OCI-LY7 (cell line): ENCODE data around the gene FRMD5. TPM values are rescaled to one million over a fixed set of nuclear protein-coding genes. Genes with fewer than 3 reads are reported as not detected.

ENCODE experiments used
- BruUV-seq: library from RNA; stranded (reverse); fragments of 400-500 nt; replicated peaks from 2 replicates; lab custom pipeline; 2021; lab: Mats Ljungman, UMichigan
- CTCF ChIA-PET: fragments of 300-600 bp; sonication (Branson Sonifier 250); formaldehyde crosslinking; loops from one replicate; lab custom pipeline; 2022; ENCODE audit warnings: antibody characterized with exemption; ENCODE audit not compliant: unreplicated experiment; lab: Charles Lee
- POLR2A ChIA-PET: fragments of 300-600 bp; sonication (Branson Sonifier 250); formaldehyde crosslinking; loops from one replicate; lab custom pipeline; 2022; ENCODE audit warnings: antibody characterized with exemption; lab: Charles Lee
- DNase-seq: peaks from one replicate; pipeline ENCODE4 v3.0.0-alpha.2; 2015; ENCODE audit warnings: low spot score
- H2AFZ ChIP-seq: fragments of 200-600 bp; sonication (generic), shearing (Covaris generic); 2 replicates; pipeline ENCODE4 v1.6.1; 2014; ENCODE audit warnings: mild to moderate bottlenecking, antibody characterized with exemption, low read length, moderate library complexity
- H3K27ac ChIP-seq: fragments of 200-600 bp; sonication (generic); 2 replicates; pipeline ENCODE4 v1.5.1; 2014; ENCODE audit warnings: mixed run types, low read depth, mild to moderate bottlenecking, moderate library complexity, low read length, inconsistent platforms; ENCODE audit not compliant: poor library complexity, severe bottlenecking
- H3K36me3 ChIP-seq: fragments of 200-600 bp; sonication (generic); 2 replicates; pipeline ENCODE4 v1.6.1; 2014; ENCODE audit warnings: mild to moderate bottlenecking, antibody characterized with exemption, low read length, moderate library complexity, mixed read lengths; ENCODE audit not compliant: insufficient read depth
- H3K4me1 ChIP-seq: fragments of 200-600 bp; sonication (generic); 2 replicates; pipeline ENCODE4 v1.5.1; 2014; ENCODE audit warnings: mild to moderate bottlenecking, low read length; ENCODE audit not compliant: insufficient read depth, poor library complexity, severe bottlenecking
- H3K4me2 ChIP-seq: fragments of 200-600 bp; sonication (generic); 2 replicates; pipeline ENCODE4 v1.6.1; 2014; ENCODE audit warnings: mild to moderate bottlenecking, low read length
- H3K4me3 ChIP-seq: fragments of 200-600 bp; sonication (generic); 2 replicates; pipeline ENCODE4 v1.5.1; 2014; ENCODE audit warnings: mild to moderate bottlenecking, low read depth, low read length; ENCODE audit not compliant: poor library complexity, severe bottlenecking
- H3K79me2 ChIP-seq: fragments of 200-600 bp; sonication (generic); 2 replicates; pipeline ENCODE4 v1.6.1; 2016; ENCODE audit warnings: low read depth, mild to moderate bottlenecking, low read length, moderate library complexity, mixed read lengths; ENCODE audit not compliant: insufficient read depth
- H3K9me2 ChIP-seq: fragments of 200-600 bp; sonication (generic); 2 replicates; pipeline ENCODE4 v1.6.1; 2016; ENCODE audit warnings: mild to moderate bottlenecking, low read length, mixed read lengths; ENCODE audit not compliant: insufficient read depth
- H3K9me3 ChIP-seq: fragments of 200-600 bp; sonication (generic); 2 replicates; pipeline ENCODE4 v1.6.1; 2014; ENCODE audit warnings: mild to moderate bottlenecking, mixed run types, low read length, mixed read lengths
- H4K20me1 ChIP-seq: fragments of 200-600 bp; sonication (generic); 2 replicates; pipeline ENCODE4 v1.6.1; 2014; ENCODE audit warnings: mild to moderate bottlenecking, antibody characterized with exemption, low read length, moderate library complexity, mixed read lengths; ENCODE audit not compliant: insufficient read depth
- CTCF ChIP-seq: fragments of 200-600 bp; sonication (generic); conservative IDR thresholded peaks from 2 replicates; pipeline ENCODE4 v1.5.1; 2014; ENCODE audit warnings: mild to moderate bottlenecking, antibody characterized with exemption, low read length, moderate library complexity, mixed read lengths
- EZH2phosphoT487 ChIP-seq: fragments of 200-600 bp; sonication (generic); IDR thresholded peaks from 2 replicates; pipeline ENCODE4 v1.6.1; 2018; ENCODE audit warnings: low read depth, borderline replicate concordance, mild to moderate bottlenecking, mixed run types, antibody characterized with exemption, low read length, moderate library complexity, mixed read lengths
- intact Hi-C: fragments of 100-400 bp; cut with micrococcal nuclease; formaldehyde crosslinking; loops from one replicate; pipeline ENCODE4 v1.10.0; 2022; ENCODE audit not compliant: unreplicated experiment
- total RNA-seq, 2 experiments: library from RNA; depleted of rRNA in 1 of 2; stranded (reverse); fragments of >200 nt in 1 of 2; shearing (Covaris generic) in 1 of 2; gene quantifications; 2 replicates each; pipeline ENCODE4 v1.2.3, GENCODE V29; 2014 to 2022

The FRMD5 gene
- total RNA-seq, 2 experiments from 2014 or later = not detected

- no TSS peak for BruUV-seq
- H3K4me1 ChIP-seq = peaks cover 12% of the 10 kb centered on the region
- no peak overlapping the region for H2AFZ ChIP-seq
- TF ChIP-seq EZH2phosphoT487 (no peak), CTCF (no peak)
- H3K4me2 ChIP-seq = no peak overlapping the region
- intact Hi-C loops = no loop called here
- no peaks in the 10 kb centered on the region for H4K20me1 ChIP-seq
- no peak overlapping the region for H3K27ac ChIP-seq
- no peaks in the 10 kb centered on the region for H3K9me3 ChIP-seq
- H3K36me3 ChIP-seq = no peaks in the 10 kb centered on the region
- CTCF ChIA-PET = no interaction called here
- no peak overlapping the region for H3K4me3 ChIP-seq
- H3K79me2 ChIP-seq = no peaks in the 10 kb centered on the region
- H3K9me2 ChIP-seq = no peaks in the 10 kb centered on the region
- no peak for DNase-seq
- POLR2A ChIA-PET = interaction anchor here (0.7 kb wide), 1 partner anchor 188 kb away, joined by 3 read pairs; no protein-coding TSS in a partner anchor
Observed at GRCh38 chr15:44125879-44126278, 69.2 kb downstream of the FRMD5 start.

GRCh38 chr15:44102675-44103254 is 92.3 kb downstream of the FRMD5 start:
- Histone ChIP-seq H2AFZ (no peak overlapping the region), H3K4me1 (no peaks in the 10 kb centered on the region), H4K20me1 (no peaks in the 10 kb centered on the region), H3K9me2 (no peaks in the 10 kb centered on the region), H3K4me2 (no peak overlapping the region), H3K9me3 (no peaks in the 10 kb centered on the region), H3K4me3 (no peak overlapping the region), H3K27ac (no peak overlapping the region), H3K36me3 (no peaks in the 10 kb centered on the region), H3K79me2 (no peaks in the 10 kb centered on the region)
- BruUV-seq = no TSS peak
- ChIA-PET CTCF (no interaction called here), POLR2A (interaction anchor here (0.7 kb wide), 1 partner anchor 129 kb away, joined by 3 read pairs; no protein-coding TSS in a partner anchor)
- no peak for DNase-seq
- TF ChIP-seq CTCF (no peak), EZH2phosphoT487 (no peak)
- intact Hi-C loops = no loop called here

- BruUV-seq = no TSS peak
- POLR2A ChIA-PET = interaction anchor here (0.7 kb wide), 1 partner anchor 130 kb away, joined by 3 read pairs; no protein-coding TSS in a partner anchor
Observed at GRCh38 chr15:44101944-44102343, 93.1 kb downstream of the FRMD5 start.

More at GRCh38 chr15:44101944-44102343, 93.1 kb downstream of the FRMD5 start:
- CTCF ChIA-PET = interaction anchor here (0.5 kb wide), 1 partner anchor 147 kb away, joined by 3 read pairs; no protein-coding TSS in a partner anchor
- Histone ChIP-seq H3K4me1 (no peaks in the 10 kb centered on the region), H3K4me2 (no peak overlapping the region), H3K4me3 (no peak overlapping the region), H3K27ac (no peak overlapping the region), H3K9me3 (no peaks in the 10 kb centered on the region), H3K79me2 (no peaks in the 10 kb centered on the region), H3K9me2 (no peaks in the 10 kb centered on the region), H4K20me1 (no peaks in the 10 kb centered on the region), H2AFZ (no peak overlapping the region), H3K36me3 (no peaks in the 10 kb centered on the region)
- TF ChIP-seq CTCF = no peak
- intact Hi-C loops = no loop called here
- no peak for DNase-seq
